Gastroesophageal sphincter (tissue), 3 donors: ENCODE measurements around the gene SERINC2.

ENCODE experiments used
- EP300 ChIP-seq: sonication (generic); formaldehyde crosslinking; IDR thresholded peaks from one replicate; pipeline ENCODE4 v1.6.1; 2017; ENCODE audit warnings: antibody characterized with exemption, mild to moderate bottlenecking
- POLR2A ChIP-seq, 2 donors: fragments of 450-650 bp; IDR thresholded peaks; one replicate each; pipeline ENCODE4 v1.6.1; 2017; ENCODE audit warnings: antibody characterized with exemption in 2 of 2, mild to moderate bottlenecking in 2 of 2, moderate library complexity in 1 of 2
- TF ChIP-seq, protein P1 (sequence below), 4 experiments: fragments of 200-600 bp in 2 of 4; fragments of 450-650 bp in 2 of 4; sonication (generic) in 1 of 4; IDR thresholded peaks; one replicate each; pipeline ENCODE4 v1.5.1; 2017 to 2019; ENCODE audit warnings: antibody characterized with exemption in 4 of 4, mild to moderate bottlenecking in 2 of 4, moderate library complexity in 2 of 4

DNA sequence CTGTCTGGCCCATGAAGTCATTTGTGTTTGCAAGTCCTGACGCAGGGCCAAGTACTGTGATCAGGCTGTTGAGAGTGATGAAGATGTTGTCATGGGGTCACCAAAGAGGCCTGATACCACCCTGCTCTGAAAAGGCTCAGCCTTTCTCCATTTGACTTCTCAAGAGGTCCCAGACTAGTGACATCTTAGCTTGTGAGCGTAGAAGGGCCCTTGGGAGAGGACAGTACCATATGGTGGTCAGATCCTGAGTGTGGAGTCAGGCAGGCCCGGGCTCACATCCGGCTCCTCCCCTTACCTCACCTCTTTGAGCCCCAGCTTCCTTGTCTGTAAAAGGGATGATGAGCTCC is 29.6 kb downstream of the SERINC2 start:
- TF ChIP-seq, protein P1, sequence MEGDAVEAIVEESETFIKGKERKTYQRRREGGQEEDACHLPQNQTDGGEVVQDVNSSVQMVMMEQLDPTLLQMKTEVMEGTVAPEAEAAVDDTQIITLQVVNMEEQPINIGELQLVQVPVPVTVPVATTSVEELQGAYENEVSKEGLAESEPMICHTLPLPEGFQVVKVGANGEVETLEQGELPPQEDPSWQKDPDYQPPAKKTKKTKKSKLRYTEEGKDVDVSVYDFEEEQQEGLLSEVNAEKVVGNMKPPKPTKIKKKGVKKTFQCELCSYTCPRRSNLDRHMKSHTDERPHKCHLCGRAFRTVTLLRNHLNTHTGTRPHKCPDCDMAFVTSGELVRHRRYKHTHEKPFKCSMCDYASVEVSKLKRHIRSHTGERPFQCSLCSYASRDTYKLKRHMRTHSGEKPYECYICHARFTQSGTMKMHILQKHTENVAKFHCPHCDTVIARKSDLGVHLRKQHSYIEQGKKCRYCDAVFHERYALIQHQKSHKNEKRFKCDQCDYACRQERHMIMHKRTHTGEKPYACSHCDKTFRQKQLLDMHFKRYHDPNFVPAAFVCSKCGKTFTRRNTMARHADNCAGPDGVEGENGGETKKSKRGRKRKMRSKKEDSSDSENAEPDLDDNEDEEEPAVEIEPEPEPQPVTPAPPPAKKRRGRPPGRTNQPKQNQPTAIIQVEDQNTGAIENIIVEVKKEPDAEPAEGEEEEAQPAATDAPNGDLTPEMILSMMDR (IDR thresholded peaks at IDR 0.05) = no peak
- TF ChIP-seq POLR2A (IDR thresholded peaks at IDR 0.05) (no peak), EP300 (no peak)
